Measurements from ENCODE around the gene CLRN1. TPM values are rescaled to one million over a fixed set of nuclear protein-coding genes. Genes with fewer than 3 reads are reported as not detected.
"Not testable (repeated sequence)": the region's sequence is repeated elsewhere in the genome, so short reads cannot be mapped to it uniquely, and the experiment has no call there.

Gene CLRN1
- total RNA-seq, 2 experiments from 2014 or later, result not detected

GRCh38 chr3:150996731-150997130, 24.2 kb upstream of the CLRN1 start:
- Mint-ChIP-seq H3K27ac (no peak overlapping the region), H3K4me1 (no peaks in the 10 kb centered on the region), H3K36me3 (no peaks in the 10 kb centered on the region), H3K4me3 (no peak overlapping the region), H3K27me3 (peaks cover 18% of the 10 kb centered on the region), H3K9me3 (peaks cover 1% of the 10 kb centered on the region)
- DNase-seq, result no peak

- no peak overlapping the region for H3K27ac Mint-ChIP-seq
- H3K36me3 Mint-ChIP-seq, result no peaks in the 10 kb centered on the region
These were observed 23.0 kb upstream of the CLRN1 start for GRCh38 chr3:150995510-150995909.

GRCh38 chr3:150989208-150989607, 16.7 kb upstream of the CLRN1 start:
- DNase-seq, result no peak
- Mint-ChIP-seq H3K4me1 (no peaks in the 10 kb centered on the region), H3K36me3 (no peaks in the 10 kb centered on the region), H3K27me3 (peaks cover 35% of the 10 kb centered on the region), H3K27ac (no peak overlapping the region), H3K4me3 (no peak overlapping the region), H3K9me3 (peaks cover 5% of the 10 kb centered on the region)

More at GRCh38 chr3:150995510-150995909, 23.0 kb upstream of the CLRN1 start:
- peaks cover 1% of the 10 kb centered on the region for H3K9me3 Mint-ChIP-seq
- H3K4me3 Mint-ChIP-seq, result no peak overlapping the region
- H3K4me1 Mint-ChIP-seq, result no peaks in the 10 kb centered on the region
- peaks cover 22% of the 10 kb centered on the region for H3K27me3 Mint-ChIP-seq
- DNase-seq, result no peak

GRCh38 chr3:150988395-150988794, 15.9 kb upstream of the CLRN1 start:
- H3K9me3 Mint-ChIP-seq, H3K4me1 Mint-ChIP-seq, H3K27ac Mint-ChIP-seq, H3K36me3 Mint-ChIP-seq, DNase-seq, H3K4me3 Mint-ChIP-seq: not testable (repeated sequence)
- peaks cover 31% of the 10 kb centered on the region for H3K27me3 Mint-ChIP-seq

GRCh38 chr3:150985711-150986110, 13.2 kb upstream of the CLRN1 start:
- H3K27ac Mint-ChIP-seq, result no peak overlapping the region
- H3K4me1 Mint-ChIP-seq, result peaks cover 2% of the 10 kb centered on the region
- no peak for DNase-seq
- H3K9me3 Mint-ChIP-seq, result peaks cover 5% of the 10 kb centered on the region
- H3K36me3 Mint-ChIP-seq, result no peaks in the 10 kb centered on the region
- H3K4me3 Mint-ChIP-seq, result no peak overlapping the region
- H3K27me3 Mint-ChIP-seq, result peaks cover 13% of the 10 kb centered on the region

- no peak for DNase-seq
- H3K27me3 Mint-ChIP-seq, result peaks cover 7% of the 10 kb centered on the region
- H3K9me3 Mint-ChIP-seq, result peaks cover 5% of the 10 kb centered on the region
- no peak overlapping the region for H3K27ac Mint-ChIP-seq
- peaks cover 2% of the 10 kb centered on the region for H3K4me1 Mint-ChIP-seq
- no peaks in the 10 kb centered on the region for H3K36me3 Mint-ChIP-seq
- H3K4me3 Mint-ChIP-seq, result no peak overlapping the region
These were observed 11.5 kb upstream of the CLRN1 start for GRCh38 chr3:150984066-150984465.

GRCh38 chr3:150978566-150979148, 6.1 kb upstream of the CLRN1 start:
- Mint-ChIP-seq H3K4me3 (no peak overlapping the region), H3K36me3 (no peaks in the 10 kb centered on the region), H3K27me3 (peaks cover 8% of the 10 kb centered on the region), H3K4me1 (peaks cover 16% of the 10 kb centered on the region), H3K9me3 (no peaks in the 10 kb centered on the region), H3K27ac (no peak overlapping the region)
- no peak for DNase-seq

- no peaks in the 10 kb centered on the region for H3K36me3 Mint-ChIP-seq
- H3K9me3 Mint-ChIP-seq, result no peaks in the 10 kb centered on the region
- no peak overlapping the region for H3K4me3 Mint-ChIP-seq
- peak; percentile 27 for DNase-seq
- peak overlapping the region; percentile 84 for H3K27ac Mint-ChIP-seq
- H3K27me3 Mint-ChIP-seq, result peaks cover 11% of the 10 kb centered on the region
- peaks cover 16% of the 10 kb centered on the region for H3K4me1 Mint-ChIP-seq
These were observed 3.5 kb upstream of the CLRN1 start for GRCh38 chr3:150975992-150976368.

GRCh38 chr3:150975086-150975991, 2.8 kb upstream of the CLRN1 start:
- Mint-ChIP-seq H3K4me1 (peaks cover 16% of the 10 kb centered on the region), H3K27ac (peak overlapping the region; percentile 84), H3K27me3 (peaks cover 11% of the 10 kb centered on the region), H3K4me3 (no peak overlapping the region), H3K9me3 (no peaks in the 10 kb centered on the region), H3K36me3 (no peaks in the 10 kb centered on the region)
- peak; percentile 3 for DNase-seq

- no peak for DNase-seq
- Mint-ChIP-seq H3K36me3 (no peaks in the 10 kb centered on the region), H3K4me1 (peaks cover 12% of the 10 kb centered on the region)
These were observed 1.7 kb downstream of the CLRN1 start for GRCh38 chr3:150970665-150971324.

GRCh38 chr3:150968341-150969035, 4.0 kb downstream of the CLRN1 start:
- H3K27me3 Mint-ChIP-seq, result peaks cover 19% of the 10 kb centered on the region
- no peaks in the 10 kb centered on the region for H3K9me3 Mint-ChIP-seq
- H3K4me1 Mint-ChIP-seq, result peaks cover 5% of the 10 kb centered on the region
- H3K4me3 Mint-ChIP-seq, result no peak overlapping the region
- H3K27ac Mint-ChIP-seq, result no peak overlapping the region
- no peaks in the 10 kb centered on the region for H3K36me3 Mint-ChIP-seq
- DNase-seq, result no peak

More at GRCh38 chr3:150970665-150971324, 1.7 kb downstream of the CLRN1 start:
- peaks cover 11% of the 10 kb centered on the region for H3K27me3 Mint-ChIP-seq
- H3K27ac Mint-ChIP-seq, result no peak overlapping the region
- no peak overlapping the region for H3K4me3 Mint-ChIP-seq
- H3K9me3 Mint-ChIP-seq, result no peaks in the 10 kb centered on the region

- Mint-ChIP-seq H3K27me3 (peaks cover 32% of the 10 kb centered on the region), H3K4me1 (peaks cover 5% of the 10 kb centered on the region), H3K9me3 (no peaks in the 10 kb centered on the region), H3K36me3 (no peaks in the 10 kb centered on the region), H3K4me3 (no peak overlapping the region), H3K27ac (no peak overlapping the region)
- DNase-seq, result no peak
These were observed 7.1 kb downstream of the CLRN1 start for GRCh38 chr3:150965436-150965835.

- no peak overlapping the region for H3K4me3 Mint-ChIP-seq
- DNase-seq, result no peak
- no peaks in the 10 kb centered on the region for H3K9me3 Mint-ChIP-seq
- peaks cover 3% of the 10 kb centered on the region for H3K4me1 Mint-ChIP-seq
- peaks cover 35% of the 10 kb centered on the region for H3K27me3 Mint-ChIP-seq
- H3K27ac Mint-ChIP-seq, result no peak overlapping the region
- no peaks in the 10 kb centered on the region for H3K36me3 Mint-ChIP-seq
These were observed 10.6 kb downstream of the CLRN1 start for GRCh38 chr3:150961949-150962348.

GRCh38 chr3:150960708-150961684, 11.5 kb downstream of the CLRN1 start:
- Mint-ChIP-seq H3K4me3 (no peak overlapping the region), H3K36me3 (no peaks in the 10 kb centered on the region), H3K9me3 (no peaks in the 10 kb centered on the region), H3K4me1 (peaks cover 3% of the 10 kb centered on the region), H3K27me3 (peaks cover 35% of the 10 kb centered on the region), H3K27ac (no peak overlapping the region)
- DNase-seq, result no peak
